GM12878 (cell line): ENCODE results near the gene CCDC200. TPM values are rescaled to one million over a fixed set of nuclear protein-coding genes. Genes with fewer than 3 reads are reported as not detected.
"Not testable (repeated sequence)": the region's sequence is repeated elsewhere in the genome, so short reads cannot be mapped to it uniquely, and the experiment has no call there.

ENCODE experiments used
- ATAC-seq: fragments of 200-7000 bp; cut with Tn5 transposase; 3 replicates; pipeline ENCODE4 v1.9.1; 2020; ENCODE audit warnings: mild to moderate bottlenecking, moderate library complexity
- BruUV-seq: library from RNA; stranded (reverse); fragments of 400-500 nt; replicated peaks from 2 replicates; lab custom pipeline; 2021; lab: Mats Ljungman, UMichigan
- CTCF ChIA-PET: fragments of 300-600 bp; sonication (Branson Sonifier 250); formaldehyde crosslinking; extraction: SDS; loops from one replicate; lab custom pipeline; 2021; ENCODE audit warnings: inconsistent platforms; lab: Yijun Ruan, JAX
- POLR2A ChIA-PET: fragments of 350-600 bp; formaldehyde crosslinking; extraction: SDS; loops from one replicate; lab custom pipeline; 2021; ENCODE audit warnings: inconsistent platforms; lab: Charles Lee
- RAD21 ChIA-PET: fragments of 300-600 bp; sonication (Branson Sonifier 250); formaldehyde crosslinking; loops from one replicate; lab custom pipeline; 2023; ENCODE audit warnings: antibody characterized with exemption; ENCODE audit not compliant: unreplicated experiment; lab: Charles Lee
- SMC1A ChIA-PET: fragments of 300-600 bp; sonication (Branson Sonifier 250); formaldehyde crosslinking; loops from one replicate; lab custom pipeline; 2023; ENCODE audit not compliant: unreplicated experiment, uncharacterized antibody; lab: Charles Lee
- DNase-seq: peaks from one replicate; pipeline ENCODE4 v3.0.0-alpha.2; 2011; ENCODE audit warnings: low read depth, low spot score
- FAIRE-seq: peaks from 3 replicates; lab custom pipeline; 2011; peaks lifted over from hg19 to GRCh38; lab: Jason Lieb, UNC
- H2AFZ ChIP-seq: 2 replicates; pipeline ENCODE4 v1.6.0; 2011; ENCODE audit warnings: low read depth, low read length, control low read depth; ENCODE audit not compliant: control insufficient read depth
- H3K27ac ChIP-seq: 2 replicates; pipeline ENCODE4 v1.5.1; 2011; ENCODE audit warnings: control low read depth; ENCODE audit not compliant: control insufficient read depth, insufficient read depth
- H3K27me3 ChIP-seq, 2 experiments: replicated peaks in 1 of 2; 2 replicates each; pipeline versions ENCODE4 v1.6.0 to v1.6.1; 2011; ENCODE audit warnings: low read length in 1 of 2; ENCODE audit not compliant: control insufficient read depth in 2 of 2, insufficient read depth in 2 of 2
- H3K36me3 ChIP-seq, 2 experiments: 2 replicates each; pipeline ENCODE4 v1.5.1; 2011; ENCODE audit warnings: low read length in 1 of 2; ENCODE audit not compliant: control insufficient read depth in 2 of 2, insufficient read depth in 2 of 2
- H3K4me1 ChIP-seq: 2 replicates; pipeline ENCODE4 v1.6.1; 2011; ENCODE audit warnings: mild to moderate bottlenecking, low read length, moderate library complexity, mixed read lengths; ENCODE audit not compliant: control insufficient read depth, insufficient read depth
- H3K4me2 ChIP-seq: 2 replicates; pipeline ENCODE4 v1.6.0; 2011; ENCODE audit warnings: control low read depth; ENCODE audit not compliant: control insufficient read depth, insufficient read depth
- H3K4me3 ChIP-seq: fragments of 200-600 bp; sonication (generic); 2 replicates; pipeline ENCODE4 v1.5.1; 2016
- H3K79me2 ChIP-seq: 2 replicates; pipeline ENCODE4 v1.6.0; 2011; ENCODE audit warnings: low read length; ENCODE audit not compliant: control insufficient read depth, insufficient read depth
- H3K9ac ChIP-seq: 2 replicates; pipeline ENCODE4 v1.8.0; 2011; ENCODE audit warnings: low read length, control low read depth, mixed read lengths; ENCODE audit not compliant: control insufficient read depth, insufficient read depth
- H3K9me3 ChIP-seq: replicated peaks from 3 replicates; pipeline ENCODE4 v1.5.1; 2011; ENCODE audit warnings: mild to moderate bottlenecking, low read length; ENCODE audit not compliant: control insufficient read depth, insufficient read depth
- H4K20me1 ChIP-seq: 2 replicates; pipeline ENCODE4 v1.6.0; 2011; ENCODE audit not compliant: control insufficient read depth, insufficient read depth
- WGBS: methylation state at CpG from one replicate; pipeline ENCODE4 v1.1.6; 2016; ENCODE audit warnings: low lambda C conversion rate; ENCODE audit not compliant: insufficient replicate concordance, insufficient coverage; ENCODE audit errors: missing lambda C conversion rate; 5-methylcytosine and 5-hydroxymethylcytosine counted together
- in situ Hi-C: fragments of 300-500 bp; cut with MboI; formaldehyde crosslinking; loops from 9 replicates; pipeline ENCODE4 v1.14.3; 2018; ENCODE audit warnings: mixed read lengths
- intact Hi-C: fragments of 100-400 bp; cut with micrococcal nuclease; formaldehyde crosslinking; loops from one replicate; pipeline ENCODE4 v1.14.2; 2022; ENCODE audit not compliant: unreplicated experiment
- polyA plus RNA-seq, 11 experiments: library from polyadenylated mRNA; depleted of rRNA in 4 of 11; unstranded in 6 of 11; stranded (reverse) in 5 of 11; fragments of >200 nt; fragmentation: Nextera tagmentation in 4 of 11; fragmentation: Illumina TruSeq in 1 of 11; extraction: Ambion mirVana in 4 of 11; extraction: Trizol in 1 of 11; gene quantifications; 1 replicate in 1 of 11; 2 replicates in 10 of 11; pipeline versions ENCODE4 v1.2.1 to v1.2.3, GENCODE V29; 2011 to 2016; ENCODE audit warnings: inconsistent platforms in 2 of 11, missing spikeins in 2 of 11, low read depth in 1 of 11
- total RNA-seq, 4 experiments: library from RNA; depleted of rRNA in 3 of 4; stranded (reverse); fragments of >200 nt in 3 of 4; fragmentation: Illumina TruSeq in 1 of 4; extraction: Trizol in 1 of 4; gene quantifications; 2 replicates each; pipeline versions ENCODE4 v1.2.1 to v1.2.3, GENCODE V29; 2013 to 2021

The CCDC200 gene
- total and polyA plus RNA-seq, 10 of the 15 experiments (the other 5 are each of a cell fraction or from before 2014, with no cell fraction given), result 0.46 to 3.9 (median 2.7) TPM; not detected in 6

GRCh38 chr17:43232021-43232699 is 3.7 kb upstream of the CCDC200 start:
- H3K4me3 ChIP-seq, H3K4me1 ChIP-seq, H3K79me2 ChIP-seq, CTCF ChIA-PET, H3K36me3 ChIP-seq, SMC1A ChIA-PET, in situ Hi-C loops, H3K9me3 ChIP-seq, H3K27ac ChIP-seq, H4K20me1 ChIP-seq, POLR2A ChIA-PET, RAD21 ChIA-PET, ATAC-seq, FAIRE-seq, intact Hi-C loops, DNase-seq, H2AFZ ChIP-seq, H3K9ac ChIP-seq, H3K27me3 ChIP-seq: not testable (repeated sequence)
- H3K4me2 ChIP-seq, result peak overlapping the region; percentile 55
- TSS peak; percentile 95 for BruUV-seq
- WGBS, result 70% methylated on average over 19 of the region's 24 CpGs

GRCh38 chr17:43231205-43232020 is 3.0 kb upstream of the CCDC200 start:
- H3K4me3 ChIP-seq, DNase-seq, H3K9ac ChIP-seq, H2AFZ ChIP-seq, RAD21 ChIA-PET, ATAC-seq, H3K36me3 ChIP-seq, H4K20me1 ChIP-seq, H3K27me3 ChIP-seq, H3K79me2 ChIP-seq, POLR2A ChIA-PET, FAIRE-seq, H3K9me3 ChIP-seq, H3K4me1 ChIP-seq, in situ Hi-C loops, intact Hi-C loops, H3K27ac ChIP-seq, CTCF ChIA-PET, SMC1A ChIA-PET, BruUV-seq: not testable (repeated sequence)
- peak overlapping the region; percentile 55 for H3K4me2 ChIP-seq
- 90% methylated on average over 19 of the region's 40 CpGs for WGBS
